Measurements from ENCODE around the gene NUP205.
A peak's percentile ranks its signal among the peaks of the same experiment; 100 is the strongest.
"Not testable (repeated sequence)": the region's sequence is repeated elsewhere in the genome, so short reads cannot be mapped to it uniquely, and the experiment has no call there.

Gene NUP205

GRCh38 chr7:135634191-135634878 lies 76.6 kb downstream of the NUP205 start:
- no peak for DNase-seq

- not testable (repeated sequence) for DNase-seq
Measured at GRCh38 chr7:135639690-135640089, 82.0 kb downstream of the NUP205 start.

GRCh38 chr7:135644154-135644553 lies 86.4 kb downstream of the NUP205 start:
- no peak for DNase-seq

GRCh38 chr7:135644729-135645128 lies 87.0 kb downstream of the NUP205 start:
- no peak for DNase-seq

GRCh38 chr7:135645296-135645904 lies 87.7 kb downstream of the NUP205 start:
- DNase-seq, result no peak

- DNase-seq, result no peak
Measured at GRCh38 chr7:135647755-135648154, 90.0 kb downstream of the NUP205 start.

GRCh38 chr7:135648235-135648634 lies 90.5 kb downstream of the NUP205 start:
- no peak for DNase-seq

- no peak for DNase-seq
Measured at GRCh38 chr7:135650831-135651573, 93.3 kb downstream of the NUP205 start.

- no peak for DNase-seq
Measured at GRCh38 chr7:135653340-135654080, 95.8 kb downstream of the NUP205 start.

- no peak for DNase-seq
Measured at GRCh38 chr7:135658564-135658963, 100.8 kb downstream of the NUP205 start.

GRCh38 chr7:135659159-135659846 lies 101.6 kb downstream of the NUP205 start:
- DNase-seq, result no peak

- no peak for DNase-seq
Measured at GRCh38 chr7:135661311-135662122, 103.8 kb downstream of the NUP205 start.

GRCh38 chr7:135662123-135662372 lies 104.3 kb downstream of the NUP205 start:
- DNase-seq, result no peak

GRCh38 chr7:135662373-135663114 lies 104.8 kb downstream of the NUP205 start, which contains the start of gene STMP1:
Gene STMP1 (plus strand): TSS chr7:135662514.
- DNase-seq, result peak; percentile 98

GRCh38 chr7:135664046-135664589 lies 106.4 kb downstream of the NUP205 start:
- DNase-seq, result no peak

GRCh38 chr7:135665042-135665441 lies 107.3 kb downstream of the NUP205 start:
- DNase-seq, result no peak

GRCh38 chr7:135666156-135666555 lies 108.4 kb downstream of the NUP205 start:
- no peak for DNase-seq

- DNase-seq, result no peak
Measured at GRCh38 chr7:135666846-135667245, 109.1 kb downstream of the NUP205 start.

GRCh38 chr7:135667626-135668025 lies 109.9 kb downstream of the NUP205 start:
- DNase-seq, result not testable (repeated sequence)

GRCh38 chr7:135668852-135669395 lies 111.2 kb downstream of the NUP205 start:
- DNase-seq, result not testable (repeated sequence)

- no peak for DNase-seq
Measured at GRCh38 chr7:135669774-135670173, 112.1 kb downstream of the NUP205 start.
